ENCODE data around the gene NEK10. TPM values are rescaled to one million over a fixed set of nuclear protein-coding genes. Genes with fewer than 3 reads are reported as not detected.

NEK10 gene
- total RNA-seq, 4 donors from 2014 or later: 1.6 to 2.6 (median 2.0) TPM

- H3K27me3 ChIP-seq: no peaks in the 10 kb centered on the region
- TF ChIP-seq POLR2A (IDR thresholded peaks at IDR 0.05) (no peak), CTCF (IDR thresholded peaks at IDR 0.05) (no peak)
- H3K27ac ChIP-seq: no peak overlapping the region
- no peaks in the 10 kb centered on the region for H3K4me1 ChIP-seq
- H3K4me3 ChIP-seq (replicated peaks in 1 of 3): no peak overlapping the region
- no peaks in the 10 kb centered on the region for H3K36me3 ChIP-seq
- 76% methylated on average over 3 of the region's 3 CpGs for WGBS, 2 donors
- no peaks in the 10 kb centered on the region for H3K9me3 ChIP-seq
- intact Hi-C loops (cut with DNase I): loop anchor here (10.0 kb wide), 1 partner anchor 313 kb away; no protein-coding TSS in a partner anchor
- DNase-seq: no peak
Observed at GRCh38 chr3:27352047-27352446, 17.1 kb downstream of the NEK10 start.

- intact Hi-C loops (cut with DNase I): loop anchor here (10.0 kb wide), 1 partner anchor 315 kb away; no protein-coding TSS in a partner anchor
- no peak for DNase-seq
- no peaks in the 10 kb centered on the region for H3K4me1 ChIP-seq
- H3K9me3 ChIP-seq: no peaks in the 10 kb centered on the region
- no peak overlapping the region for H3K27ac ChIP-seq
- no peak for TF ChIP-seq POLR2A (IDR thresholded peaks at IDR 0.05)
- TF ChIP-seq CTCF (IDR thresholded peaks at IDR 0.05): no peak
- no peak overlapping the region for H3K4me3 ChIP-seq (replicated peaks in 1 of 3)
- H3K36me3 ChIP-seq: no peaks in the 10 kb centered on the region
- WGBS, 2 donors: 83 to 96% methylated on average over 3 of the region's 3 CpGs
- no peaks in the 10 kb centered on the region for H3K27me3 ChIP-seq
Observed at GRCh38 chr3:27349832-27350231, 19.4 kb downstream of the NEK10 start.

- H3K27ac ChIP-seq: no peak overlapping the region
- 92% methylated on average over 11 of the region's 11 CpGs for WGBS, 2 donors
- no peaks in the 10 kb centered on the region for H3K9me3 ChIP-seq
- H3K4me1 ChIP-seq: no peaks in the 10 kb centered on the region
- H3K27me3 ChIP-seq: no peaks in the 10 kb centered on the region
- TF ChIP-seq CTCF (IDR thresholded peaks at IDR 0.05): no peak
- no peak for TF ChIP-seq POLR2A (IDR thresholded peaks at IDR 0.05)
- intact Hi-C loops (cut with DNase I): no loop called here
- H3K4me3 ChIP-seq (replicated peaks in 1 of 3): no peak overlapping the region
- H3K36me3 ChIP-seq: no peaks in the 10 kb centered on the region
- DNase-seq: no peak
Observed at GRCh38 chr3:27345959-27346865, 23.0 kb downstream of the NEK10 start.

GRCh38 chr3:27345493-27345892 is 23.7 kb downstream of the NEK10 start:
- 80 to 84% methylated on average over 5 of the region's 5 CpGs for WGBS, 2 donors
- Histone ChIP-seq H3K9me3 (no peaks in the 10 kb centered on the region), H3K36me3 (no peaks in the 10 kb centered on the region), H3K27me3 (no peaks in the 10 kb centered on the region), H3K27ac (no peak overlapping the region), H3K4me1 (no peaks in the 10 kb centered on the region), H3K4me3 (replicated peaks in 1 of 3) (no peak overlapping the region)
- no peak for TF ChIP-seq POLR2A (IDR thresholded peaks at IDR 0.05)
- no peak for TF ChIP-seq CTCF (IDR thresholded peaks at IDR 0.05)
- intact Hi-C loops (cut with DNase I): no loop called here
- no peak for DNase-seq

GRCh38 chr3:27345045-27345444 is 24.1 kb downstream of the NEK10 start:
- no peaks in the 10 kb centered on the region for H3K4me1 ChIP-seq
- no peaks in the 10 kb centered on the region for H3K27me3 ChIP-seq
- H3K36me3 ChIP-seq: no peaks in the 10 kb centered on the region
- no peak overlapping the region for H3K4me3 ChIP-seq (replicated peaks in 1 of 3)
- H3K27ac ChIP-seq: no peak overlapping the region
- no peaks in the 10 kb centered on the region for H3K9me3 ChIP-seq
- intact Hi-C loops (cut with DNase I): no loop called here
- DNase-seq: no peak
- 95% methylated on average over 2 of the region's 2 CpGs for WGBS, 2 donors
- TF ChIP-seq POLR2A (IDR thresholded peaks at IDR 0.05) (no peak), CTCF (IDR thresholded peaks at IDR 0.05) (no peak)

Data from thyroid gland (tissue), 4 donors.